Chondrocyte (in vitro differentiated cells): ENCODE measurements around the gene CHST12. TPM values are rescaled to one million over a fixed set of nuclear protein-coding genes. Genes with fewer than 3 reads are reported as not detected.

Experiments used
- DNase-seq: peaks from one replicate; pipeline ENCODE4 v3.0.0; 2021; ENCODE audit warnings: mixed read lengths, low spot score
- H3K27ac Mint-ChIP-seq: one replicate; pipeline ENCODE4 v1.8.0; 2021; ENCODE audit warnings: mild to moderate bottlenecking, moderate library complexity, mixed read lengths; ENCODE audit not compliant: unreplicated experiment
- H3K27me3 Mint-ChIP-seq: 2 replicates; pipeline ENCODE4 v1.8.0; 2021; ENCODE audit warnings: low read depth, mixed read lengths
- H3K36me3 Mint-ChIP-seq: 2 replicates; pipeline ENCODE4 v1.8.0; 2021; ENCODE audit warnings: low read depth, mixed read lengths
- H3K4me1 Mint-ChIP-seq: 2 replicates; pipeline ENCODE4 v1.8.0; 2021; ENCODE audit warnings: low read depth, mild to moderate bottlenecking, mixed read lengths
- H3K4me3 Mint-ChIP-seq: one replicate; pipeline ENCODE4 v1.8.0; 2021; ENCODE audit warnings: mild to moderate bottlenecking, moderate library complexity, mixed read lengths; ENCODE audit not compliant: unreplicated experiment
- H3K9me3 Mint-ChIP-seq: 2 replicates; pipeline ENCODE4 v1.8.0; 2021; ENCODE audit warnings: low read depth, mixed read lengths
- total RNA-seq: library from RNA; stranded (reverse); gene quantifications from 3 replicates; pipeline ENCODE4 v1.2.1, GENCODE V29; 2021
- TF ChIP-seq, protein P1 (sequence below): fragments of 200-600 bp; sonication (generic); IDR thresholded peaks from 2 replicates; pipeline ENCODE4 v1.5.0; 2021; ENCODE audit warnings: antibody characterized with exemption, mild to moderate bottlenecking, moderate library complexity

Gene CHST12
- total RNA-seq, 1 donor from 2014 or later, result 22.4 TPM

GRCh38 chr7:2405601-2406345, 2.4 kb downstream of the CHST12 start:
- peak overlapping the region; percentile 41 for H3K27ac Mint-ChIP-seq
- no peak for DNase-seq
- peaks cover 37% of the 10 kb centered on the region for H3K4me1 Mint-ChIP-seq
- TF ChIP-seq, protein P1, sequence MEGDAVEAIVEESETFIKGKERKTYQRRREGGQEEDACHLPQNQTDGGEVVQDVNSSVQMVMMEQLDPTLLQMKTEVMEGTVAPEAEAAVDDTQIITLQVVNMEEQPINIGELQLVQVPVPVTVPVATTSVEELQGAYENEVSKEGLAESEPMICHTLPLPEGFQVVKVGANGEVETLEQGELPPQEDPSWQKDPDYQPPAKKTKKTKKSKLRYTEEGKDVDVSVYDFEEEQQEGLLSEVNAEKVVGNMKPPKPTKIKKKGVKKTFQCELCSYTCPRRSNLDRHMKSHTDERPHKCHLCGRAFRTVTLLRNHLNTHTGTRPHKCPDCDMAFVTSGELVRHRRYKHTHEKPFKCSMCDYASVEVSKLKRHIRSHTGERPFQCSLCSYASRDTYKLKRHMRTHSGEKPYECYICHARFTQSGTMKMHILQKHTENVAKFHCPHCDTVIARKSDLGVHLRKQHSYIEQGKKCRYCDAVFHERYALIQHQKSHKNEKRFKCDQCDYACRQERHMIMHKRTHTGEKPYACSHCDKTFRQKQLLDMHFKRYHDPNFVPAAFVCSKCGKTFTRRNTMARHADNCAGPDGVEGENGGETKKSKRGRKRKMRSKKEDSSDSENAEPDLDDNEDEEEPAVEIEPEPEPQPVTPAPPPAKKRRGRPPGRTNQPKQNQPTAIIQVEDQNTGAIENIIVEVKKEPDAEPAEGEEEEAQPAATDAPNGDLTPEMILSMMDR, result no peak
- H3K9me3 Mint-ChIP-seq, result no peaks in the 10 kb centered on the region
- no peaks in the 10 kb centered on the region for H3K27me3 Mint-ChIP-seq
- H3K4me3 Mint-ChIP-seq, result no peak overlapping the region
- peaks cover 2% of the 10 kb centered on the region for H3K36me3 Mint-ChIP-seq

- no peaks in the 10 kb centered on the region for H3K9me3 Mint-ChIP-seq
- TF ChIP-seq, protein P1, result no peak
- no peak for DNase-seq
- no peak overlapping the region for H3K4me3 Mint-ChIP-seq
- peaks cover 44% of the 10 kb centered on the region for H3K4me1 Mint-ChIP-seq
- H3K27ac Mint-ChIP-seq, result no peak overlapping the region
- H3K27me3 Mint-ChIP-seq, result no peaks in the 10 kb centered on the region
- peaks cover 2% of the 10 kb centered on the region for H3K36me3 Mint-ChIP-seq
Measured at GRCh38 chr7:2409745-2410414, 6.5 kb downstream of the CHST12 start.

- DNase-seq, result no peak
- no peak overlapping the region for H3K27ac Mint-ChIP-seq
- H3K4me1 Mint-ChIP-seq, result peaks cover 33% of the 10 kb centered on the region
- no peaks in the 10 kb centered on the region for H3K27me3 Mint-ChIP-seq
- H3K4me3 Mint-ChIP-seq, result no peak overlapping the region
- H3K9me3 Mint-ChIP-seq, result no peaks in the 10 kb centered on the region
- peaks cover 2% of the 10 kb centered on the region for H3K36me3 Mint-ChIP-seq
- TF ChIP-seq, protein P1, result no peak
Measured at GRCh38 chr7:2411049-2411448, 7.6 kb downstream of the CHST12 start.

DNA sequence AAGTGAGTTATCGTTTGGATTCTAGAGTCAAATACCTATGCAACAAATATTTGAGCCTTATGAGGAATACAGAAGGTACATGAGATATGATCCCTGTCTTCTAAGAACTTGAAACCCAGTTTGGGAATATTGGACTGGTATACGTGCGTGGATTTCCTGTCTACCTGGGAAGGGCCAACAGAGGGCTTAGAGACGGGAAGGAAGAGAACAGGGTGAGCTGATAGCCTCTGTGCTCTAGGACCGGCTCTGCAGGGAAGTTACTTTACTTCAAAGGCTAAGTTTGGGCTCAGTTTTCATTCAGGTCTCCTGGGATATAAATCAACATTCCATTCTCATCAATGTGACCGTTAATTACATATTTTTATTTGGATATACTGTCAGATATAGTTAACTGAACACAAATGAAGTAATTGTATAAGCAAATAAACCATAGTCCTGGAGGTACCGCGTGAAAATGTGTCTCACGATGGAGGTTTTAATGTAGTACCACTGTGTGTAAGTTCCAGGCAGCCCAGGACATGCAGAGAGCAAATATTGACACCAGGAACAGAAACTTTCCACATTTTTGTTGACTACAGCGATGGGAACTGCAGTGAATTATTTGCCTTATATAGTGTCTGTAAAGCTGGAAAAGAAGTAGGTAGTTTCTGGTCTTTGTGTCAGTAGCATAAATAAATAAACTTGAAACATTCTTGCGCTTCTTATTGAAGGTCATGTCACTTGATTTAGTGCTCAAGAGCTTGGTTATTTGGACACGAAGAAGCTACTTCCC, 8.6 kb downstream of the CHST12 start:
- no peak for DNase-seq

More for the DNA sequence above, 8.6 kb downstream of the CHST12 start:
- H3K27ac Mint-ChIP-seq, result peak overlapping the region; percentile 78
- peaks cover under 1% of the 10 kb centered on the region for H3K36me3 Mint-ChIP-seq
- TF ChIP-seq, protein P1, result no peak
- H3K4me1 Mint-ChIP-seq, result peaks cover 39% of the 10 kb centered on the region
- H3K4me3 Mint-ChIP-seq, result no peak overlapping the region
- no peaks in the 10 kb centered on the region for H3K9me3 Mint-ChIP-seq
- no peaks in the 10 kb centered on the region for H3K27me3 Mint-ChIP-seq
